GM12892 (cell line): ENCODE data around the gene KRT36.

Experiments used
- POLR2A ChIP-seq: IDR thresholded peaks from 2 replicates; pipeline ENCODE4 v1.6.1; 2011; ENCODE audit warnings: low read depth, low read length, control low read depth
- POLR2AphosphoS5 ChIP-seq: IDR thresholded peaks from 2 replicates; pipeline ENCODE4 v1.6.1; 2011; ENCODE audit warnings: low read depth, low read length, control low read depth

- TF ChIP-seq POLR2A, result no peak
- no peak for TF ChIP-seq POLR2AphosphoS5
These were observed 43.3 kb upstream of the KRT36 start for GRCh38 chr17:41532947-41533570.
